Measurements from ENCODE around the gene ADGRB2.

DNA sequence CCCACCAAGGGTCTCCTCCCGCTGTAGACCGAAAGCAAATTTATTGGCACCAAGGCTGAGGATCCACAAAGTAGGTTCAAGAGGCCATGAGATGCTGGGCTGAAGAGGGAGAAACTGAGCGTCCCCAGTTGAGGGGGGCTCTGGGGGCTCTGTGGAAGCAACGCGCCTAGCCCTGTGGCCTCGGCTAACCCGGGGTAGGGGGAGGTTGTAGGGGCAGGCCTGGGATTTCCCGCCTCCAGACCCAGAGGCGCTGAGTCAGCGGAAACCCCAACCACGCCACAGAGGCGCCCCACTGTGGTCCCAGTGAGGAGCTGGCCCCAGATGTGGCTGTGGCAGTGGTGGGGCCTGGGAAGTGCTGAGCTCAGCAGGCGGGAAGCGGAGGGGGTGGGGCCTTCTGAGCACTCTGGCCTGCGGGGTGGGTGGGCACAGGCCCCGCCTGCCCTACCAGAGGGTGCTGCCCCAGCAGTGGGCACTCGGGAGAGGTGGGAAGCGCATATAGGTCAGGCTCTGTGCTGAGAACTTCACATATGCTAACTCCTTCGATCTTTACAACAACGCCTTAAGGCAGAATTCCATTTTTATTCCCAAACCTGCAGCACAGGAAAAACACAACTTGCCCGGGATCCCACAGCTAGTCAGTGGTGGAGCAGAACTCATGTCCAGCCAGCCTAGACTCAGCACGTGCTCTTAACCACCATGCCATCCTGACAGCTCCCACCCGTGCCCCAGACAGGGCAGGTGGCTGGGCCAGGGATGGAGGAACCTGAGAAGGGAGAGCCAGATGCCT, 58.9 kb downstream of the ADGRB2 start:
- TF ChIP-seq, protein P1, sequence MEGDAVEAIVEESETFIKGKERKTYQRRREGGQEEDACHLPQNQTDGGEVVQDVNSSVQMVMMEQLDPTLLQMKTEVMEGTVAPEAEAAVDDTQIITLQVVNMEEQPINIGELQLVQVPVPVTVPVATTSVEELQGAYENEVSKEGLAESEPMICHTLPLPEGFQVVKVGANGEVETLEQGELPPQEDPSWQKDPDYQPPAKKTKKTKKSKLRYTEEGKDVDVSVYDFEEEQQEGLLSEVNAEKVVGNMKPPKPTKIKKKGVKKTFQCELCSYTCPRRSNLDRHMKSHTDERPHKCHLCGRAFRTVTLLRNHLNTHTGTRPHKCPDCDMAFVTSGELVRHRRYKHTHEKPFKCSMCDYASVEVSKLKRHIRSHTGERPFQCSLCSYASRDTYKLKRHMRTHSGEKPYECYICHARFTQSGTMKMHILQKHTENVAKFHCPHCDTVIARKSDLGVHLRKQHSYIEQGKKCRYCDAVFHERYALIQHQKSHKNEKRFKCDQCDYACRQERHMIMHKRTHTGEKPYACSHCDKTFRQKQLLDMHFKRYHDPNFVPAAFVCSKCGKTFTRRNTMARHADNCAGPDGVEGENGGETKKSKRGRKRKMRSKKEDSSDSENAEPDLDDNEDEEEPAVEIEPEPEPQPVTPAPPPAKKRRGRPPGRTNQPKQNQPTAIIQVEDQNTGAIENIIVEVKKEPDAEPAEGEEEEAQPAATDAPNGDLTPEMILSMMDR (IDR thresholded peaks at IDR 0.05; ENCODE audit: insufficient read depth, low read length, poor library complexity, severe bottlenecking) = no peak
- TF ChIP-seq EZH2phosphoT487 (conservative IDR thresholded peaks at IDR 0.05; ENCODE audit: low read length) = no peak
